ENCODE results near the gene PLEKHM1.
A peak's percentile ranks its signal among the peaks of the same experiment; 100 is the strongest.

The PLEKHM1 gene

DNA sequence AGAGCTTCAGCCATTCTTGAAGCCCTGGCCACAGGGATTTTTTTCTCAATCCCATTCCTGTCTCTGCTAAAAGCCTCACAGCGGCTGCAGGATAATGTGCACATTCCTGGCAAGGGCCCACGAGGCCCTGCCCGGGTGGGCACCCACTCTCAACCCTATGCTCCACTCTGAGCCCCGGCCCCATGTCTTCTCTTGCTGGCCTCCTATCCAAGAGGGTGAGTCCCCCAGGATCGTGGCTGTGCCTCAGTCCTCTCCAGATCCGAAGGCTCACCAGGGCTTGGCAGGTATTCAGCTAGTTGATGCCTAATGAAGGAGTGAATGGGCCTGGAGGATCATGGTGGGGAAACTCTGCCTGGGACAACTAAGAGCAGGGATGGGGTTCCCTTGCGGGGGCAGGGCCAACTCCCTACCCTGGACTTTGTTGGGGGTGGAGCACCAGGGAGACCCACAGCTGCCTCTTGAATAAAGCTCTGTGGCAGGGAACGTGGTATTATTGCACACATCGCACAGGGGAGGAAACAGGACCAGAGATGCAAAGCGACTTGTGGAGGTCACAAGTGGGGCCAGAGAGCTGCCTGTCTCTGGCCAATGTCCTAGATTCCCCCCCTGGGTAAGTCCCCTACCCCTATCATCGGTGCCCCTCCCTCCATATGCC is 63.2 kb downstream of the PLEKHM1 start:
- DNase-seq (ENCODE audit: low spot score), result no peak

- no peak for DNase-seq (ENCODE audit: low spot score)
These were observed 64.0 kb downstream of the PLEKHM1 start for GRCh38 chr17:45426561-45426960.

DNA sequence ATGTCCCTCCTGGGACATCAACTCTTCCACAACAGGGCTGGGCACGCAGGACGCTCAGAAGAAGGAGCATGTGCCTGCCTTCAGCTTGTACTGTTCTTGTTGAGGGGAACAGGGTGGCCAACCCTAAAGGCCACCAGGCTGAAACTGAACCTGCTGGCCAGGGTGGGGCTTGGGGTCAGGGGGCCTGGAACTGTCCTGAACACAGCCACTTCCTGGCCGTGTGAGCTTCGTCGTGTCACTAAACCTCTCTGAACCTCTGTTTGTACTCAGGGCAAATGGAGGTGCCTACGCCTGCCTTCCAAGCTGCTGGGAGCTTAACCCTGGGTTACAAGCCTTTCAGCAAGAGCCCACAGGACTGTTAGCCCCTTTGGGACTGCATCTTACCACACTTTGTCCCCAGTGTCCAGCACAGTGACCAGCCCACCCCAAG is 64.5 kb downstream of the PLEKHM1 start:
- no peak for DNase-seq (ENCODE audit: low spot score)

DNA sequence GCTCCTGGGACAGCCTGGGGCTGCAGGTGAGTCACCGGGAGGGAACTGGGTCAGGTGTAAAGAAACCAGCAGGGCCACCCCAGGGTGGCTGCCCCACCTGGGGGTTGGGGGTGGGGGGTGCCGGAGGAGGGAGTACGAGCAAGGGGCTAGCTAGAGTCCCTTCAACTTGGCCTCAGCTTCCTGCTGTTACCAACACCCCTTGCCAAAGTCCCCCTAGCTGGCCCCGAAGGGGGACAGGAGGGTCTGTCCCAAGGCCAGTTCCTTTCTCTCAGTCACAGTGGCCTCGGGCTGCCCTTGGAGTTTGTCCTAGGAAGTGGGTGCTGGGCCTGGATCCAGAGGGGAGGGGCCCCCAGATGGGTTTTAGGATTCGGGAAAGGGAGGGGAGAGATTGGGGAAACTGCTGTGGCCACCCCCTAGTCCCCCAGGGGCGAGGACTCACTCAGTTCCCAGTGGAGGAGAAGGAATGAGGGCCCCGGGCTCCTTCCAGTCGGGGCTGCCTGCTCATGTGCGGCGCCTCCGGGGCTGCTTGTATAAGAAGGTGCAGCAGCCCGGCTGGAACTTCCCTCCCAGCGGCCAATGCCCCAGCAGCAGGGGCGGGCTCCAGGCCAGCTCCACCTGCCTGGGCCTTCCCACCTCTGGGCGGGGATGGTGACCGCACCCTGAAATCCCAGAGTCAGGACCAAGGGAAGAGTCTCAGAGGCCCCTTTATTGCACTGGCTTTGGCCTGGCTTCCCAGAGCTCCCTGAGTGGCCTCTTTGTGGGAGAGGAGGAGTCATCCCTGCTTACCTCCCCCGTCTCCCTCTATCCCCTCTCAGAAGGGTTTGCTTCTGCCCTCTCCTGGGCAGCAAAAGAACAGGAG is 65.2 kb downstream of the PLEKHM1 start:
- no peak for DNase-seq (ENCODE audit: low spot score)

GRCh38 chr17:45424769-45425124 is 65.8 kb downstream of the PLEKHM1 start:
- no peak for DNase-seq (ENCODE audit: low spot score)

- no peak for DNase-seq (ENCODE audit: low spot score)
These were observed 66.6 kb downstream of the PLEKHM1 start for GRCh38 chr17:45423975-45424335.

DNA sequence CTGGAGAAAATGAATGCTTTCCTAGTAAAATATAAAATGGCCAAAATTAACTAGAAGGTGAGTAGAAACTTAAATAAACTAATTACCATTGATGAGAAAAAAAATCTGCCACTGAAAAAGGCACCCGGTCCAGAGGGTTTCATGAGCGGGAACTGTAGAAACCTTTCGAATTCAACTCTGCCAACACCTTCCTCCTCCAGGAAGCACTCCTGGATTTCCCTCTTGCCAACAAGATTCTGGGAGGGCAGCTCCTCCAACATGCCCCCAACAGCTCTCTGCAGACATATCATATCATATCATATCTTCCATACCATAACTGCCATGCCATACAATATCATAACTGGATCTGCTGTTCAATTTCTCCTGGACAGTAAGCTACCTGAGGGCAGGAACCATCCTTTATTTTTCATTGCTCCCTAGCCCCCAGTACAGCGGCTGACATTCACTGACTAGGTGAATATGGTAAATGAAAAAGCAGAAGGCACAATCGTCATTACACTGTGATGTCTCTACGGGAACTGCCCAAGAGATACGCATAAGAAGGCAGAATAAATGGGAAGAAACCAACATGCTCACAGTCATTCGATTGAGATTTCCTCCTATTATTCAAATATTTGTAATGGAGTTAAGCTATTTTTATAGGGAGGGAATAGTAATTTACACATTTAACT is 67.1 kb downstream of the PLEKHM1 start:
- DNase-seq (ENCODE audit: low spot score), result no peak

DNA sequence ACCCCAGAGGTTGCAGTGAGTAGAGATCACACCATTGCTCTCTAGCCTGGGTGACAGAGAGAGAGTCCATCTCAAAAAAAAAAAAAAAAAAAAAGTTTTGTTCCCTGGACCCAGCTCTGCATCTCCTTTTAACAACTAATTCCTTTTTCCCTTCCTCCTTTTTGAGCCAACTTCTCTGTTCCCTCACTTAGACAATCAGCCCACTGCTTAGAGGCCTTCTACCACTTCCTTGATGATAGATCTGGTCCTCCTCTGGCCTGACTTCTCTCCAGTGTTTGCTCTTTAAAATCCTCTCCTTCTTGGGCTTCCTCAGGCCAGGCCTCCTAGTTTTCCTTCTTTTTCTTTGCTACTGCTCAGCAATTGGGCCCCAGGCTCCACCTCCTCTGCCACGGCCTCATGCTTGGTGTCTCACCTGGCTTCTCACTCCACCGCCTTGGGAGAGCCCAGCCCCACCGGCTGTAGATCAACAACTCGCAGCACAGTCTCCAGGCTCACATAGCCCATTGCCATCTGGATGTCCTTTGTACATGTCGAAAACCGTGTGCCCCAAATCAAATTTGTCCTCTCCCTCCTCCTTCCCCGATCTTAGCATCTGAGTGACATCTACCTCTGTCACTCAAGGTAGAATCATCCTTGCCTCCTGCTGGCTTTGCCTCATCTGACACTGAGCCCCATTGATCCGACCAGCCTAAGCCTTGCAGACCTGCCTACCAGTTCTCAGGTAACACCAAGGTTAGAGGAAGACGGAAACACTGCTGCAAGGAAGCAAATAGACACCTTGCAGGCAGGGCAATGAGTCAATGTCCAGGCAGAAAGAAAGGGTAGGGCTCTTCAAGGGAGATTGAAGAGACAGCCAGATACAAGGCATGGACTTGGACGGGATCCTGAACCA is 75.3 kb downstream of the PLEKHM1 start:
- no peak for DNase-seq (ENCODE audit: low spot score)

GRCh38 chr17:45413498-45413923 is 77.0 kb downstream of the PLEKHM1 start:
- no peak for DNase-seq (ENCODE audit: low spot score)

DNA sequence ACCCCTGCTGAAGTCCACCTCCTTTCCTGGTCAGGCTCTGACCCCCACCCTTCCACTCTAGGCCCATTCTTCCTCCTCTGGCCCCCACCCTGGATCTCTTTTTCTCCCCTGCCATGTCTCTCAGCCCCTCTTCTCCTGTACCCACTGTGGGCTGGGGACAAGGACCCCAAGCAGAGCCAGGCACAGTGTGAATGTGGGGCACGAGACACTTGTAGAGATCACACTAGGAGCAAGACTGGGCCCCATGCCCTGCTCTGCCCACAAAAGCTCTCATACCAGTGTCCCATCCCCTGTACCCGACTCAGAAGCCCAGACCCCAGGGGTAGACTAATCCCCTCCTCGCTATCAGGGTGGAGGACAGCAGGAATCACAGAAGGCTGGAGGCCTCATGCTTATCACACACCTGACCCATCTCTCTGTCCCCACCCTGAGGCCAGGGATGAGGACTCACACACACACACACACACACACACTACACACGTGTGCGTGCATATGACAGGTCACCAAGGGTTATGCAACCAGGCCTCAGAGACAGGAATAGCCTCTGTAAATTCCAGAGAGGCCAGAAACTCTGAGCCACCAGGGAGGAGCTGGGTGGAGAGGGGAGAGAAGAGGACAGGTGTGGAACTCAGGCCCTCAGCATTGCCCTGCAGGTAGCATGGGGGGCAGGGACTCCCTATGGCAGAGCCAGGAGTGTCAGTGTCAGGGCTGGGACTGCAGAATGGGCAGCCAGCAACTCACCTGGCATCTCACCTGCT is 79.0 kb downstream of the PLEKHM1 start:
- no peak for DNase-seq (ENCODE audit: low spot score)

- DNase-seq (ENCODE audit: low spot score), result peak; percentile 61
These were observed 80.1 kb downstream of the PLEKHM1 start for GRCh38 chr17:45410144-45411091.

GRCh38 chr17:45409659-45410076 is 80.9 kb downstream of the PLEKHM1 start:
- no peak for DNase-seq (ENCODE audit: low spot score)

- DNase-seq (ENCODE audit: low spot score), result no peak
These were observed 81.7 kb downstream of the PLEKHM1 start for GRCh38 chr17:45408611-45409421.

GRCh38 chr17:45406107-45406506 is 84.4 kb downstream of the PLEKHM1 start:
- DNase-seq (ENCODE audit: low spot score), result no peak

DNA sequence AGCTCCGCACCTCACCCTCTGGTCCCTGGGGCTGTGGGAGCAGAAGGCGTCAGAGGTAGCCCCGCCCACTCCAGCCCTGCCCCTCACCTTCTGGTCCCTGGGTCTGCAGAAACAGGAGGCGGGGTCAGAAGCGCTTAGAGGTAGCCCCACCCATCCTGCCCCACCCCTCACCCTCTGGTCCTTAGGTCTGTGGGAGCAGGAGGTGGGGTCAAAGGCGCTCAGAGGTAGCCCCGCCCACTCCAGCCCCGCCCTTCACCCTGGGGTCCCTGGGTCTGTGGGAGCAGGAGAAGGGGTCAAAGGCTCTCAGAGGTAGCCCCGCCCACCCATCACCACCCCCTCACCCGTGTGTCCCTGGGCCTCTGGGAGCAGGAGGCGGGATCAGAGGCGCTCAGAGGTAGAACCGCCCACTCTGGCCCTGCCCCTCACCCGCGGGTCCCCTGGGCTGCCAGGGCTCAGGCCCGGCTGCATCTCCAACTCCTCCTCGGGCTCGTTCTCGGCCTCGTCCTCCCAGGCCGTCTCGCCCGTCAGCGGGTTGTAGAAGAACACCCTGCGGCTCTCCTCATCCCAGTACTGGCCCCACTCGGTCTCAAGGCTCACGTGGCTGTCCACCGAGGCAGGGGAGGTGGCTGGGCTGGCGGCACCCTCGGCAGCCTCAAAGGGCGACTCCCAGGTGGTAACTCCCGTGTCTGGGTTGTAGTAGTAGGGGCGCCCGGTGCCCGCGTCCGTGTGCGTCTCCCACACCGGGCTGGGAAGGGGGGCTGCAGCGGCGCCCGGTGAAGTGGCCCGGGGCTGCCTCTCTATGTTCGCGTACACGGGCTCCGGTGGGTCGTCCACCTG is 85.1 kb downstream of the PLEKHM1 start:
- no peak for DNase-seq (ENCODE audit: low spot score)

DNA sequence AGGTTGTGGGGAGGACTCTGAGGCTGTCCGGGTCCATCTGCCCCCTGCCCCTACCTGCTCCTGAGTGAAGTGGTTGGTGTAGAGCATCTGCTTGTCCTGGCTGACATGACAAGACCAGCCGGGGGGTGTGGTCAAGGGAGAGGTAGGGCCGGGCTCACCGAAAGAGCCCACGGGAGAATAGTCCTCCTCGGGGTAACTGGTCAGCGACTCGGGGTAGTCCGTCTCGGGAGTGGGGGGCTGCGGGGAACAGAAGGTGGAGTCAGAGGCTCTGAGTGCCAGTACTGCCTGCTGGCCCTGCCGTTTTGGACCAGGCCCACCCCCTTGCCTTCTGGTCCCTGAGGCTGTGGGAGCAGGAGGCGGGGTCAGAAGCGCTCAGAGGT is 85.7 kb downstream of the PLEKHM1 start:
- no peak for DNase-seq (ENCODE audit: low spot score)

- DNase-seq (ENCODE audit: low spot score), result no peak
These were observed 86.5 kb downstream of the PLEKHM1 start for GRCh38 chr17:45403906-45404490.

- no peak for DNase-seq (ENCODE audit: low spot score)
These were observed 87.6 kb downstream of the PLEKHM1 start for GRCh38 chr17:45402916-45403315.

All from CD4-positive, alpha-beta T cell treated with Interleukin-6 at 100 ng/mL for 8 hours (primary cell).